ENCODE data around the gene HLA-DOA.

DNA sequence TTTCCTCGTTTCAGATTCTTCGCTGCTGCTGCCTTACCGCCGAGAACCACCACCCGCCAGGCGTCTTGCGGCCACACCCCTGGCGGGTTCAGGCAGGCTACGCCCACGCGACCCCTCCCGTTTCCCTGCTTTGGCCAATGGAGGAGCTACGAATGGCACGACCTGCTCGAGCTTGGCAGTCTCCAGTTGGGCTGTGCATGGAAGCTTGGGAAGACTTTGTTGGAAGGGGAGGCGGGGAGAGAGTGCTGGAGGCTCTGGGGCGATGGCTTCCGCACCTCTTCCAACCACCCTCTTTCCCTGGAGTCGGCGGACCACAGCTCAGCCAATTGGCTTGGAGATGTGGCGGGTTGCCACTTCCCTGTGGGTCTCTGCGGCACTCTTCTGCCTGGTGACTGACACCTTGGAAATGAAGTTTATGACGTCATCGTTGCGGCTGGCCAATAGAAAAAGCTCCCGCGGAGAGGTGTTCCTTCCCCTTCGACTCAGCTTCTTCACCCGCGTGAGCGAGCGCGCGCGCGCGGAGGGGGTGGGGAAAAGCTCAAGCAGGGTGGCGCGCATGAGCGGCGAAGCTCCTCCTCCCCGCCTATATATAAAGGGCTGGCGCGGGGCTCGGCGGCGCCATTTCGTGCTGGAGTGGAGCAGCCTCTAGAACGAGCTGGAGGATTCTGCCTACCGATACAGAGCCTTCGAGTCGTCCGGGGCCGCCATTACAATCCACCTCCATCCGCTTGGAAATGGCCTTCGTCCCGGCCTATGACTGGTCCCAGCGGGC is 37.6 kb downstream of the HLA-DOA start:
- TF ChIP-seq, protein P1, sequence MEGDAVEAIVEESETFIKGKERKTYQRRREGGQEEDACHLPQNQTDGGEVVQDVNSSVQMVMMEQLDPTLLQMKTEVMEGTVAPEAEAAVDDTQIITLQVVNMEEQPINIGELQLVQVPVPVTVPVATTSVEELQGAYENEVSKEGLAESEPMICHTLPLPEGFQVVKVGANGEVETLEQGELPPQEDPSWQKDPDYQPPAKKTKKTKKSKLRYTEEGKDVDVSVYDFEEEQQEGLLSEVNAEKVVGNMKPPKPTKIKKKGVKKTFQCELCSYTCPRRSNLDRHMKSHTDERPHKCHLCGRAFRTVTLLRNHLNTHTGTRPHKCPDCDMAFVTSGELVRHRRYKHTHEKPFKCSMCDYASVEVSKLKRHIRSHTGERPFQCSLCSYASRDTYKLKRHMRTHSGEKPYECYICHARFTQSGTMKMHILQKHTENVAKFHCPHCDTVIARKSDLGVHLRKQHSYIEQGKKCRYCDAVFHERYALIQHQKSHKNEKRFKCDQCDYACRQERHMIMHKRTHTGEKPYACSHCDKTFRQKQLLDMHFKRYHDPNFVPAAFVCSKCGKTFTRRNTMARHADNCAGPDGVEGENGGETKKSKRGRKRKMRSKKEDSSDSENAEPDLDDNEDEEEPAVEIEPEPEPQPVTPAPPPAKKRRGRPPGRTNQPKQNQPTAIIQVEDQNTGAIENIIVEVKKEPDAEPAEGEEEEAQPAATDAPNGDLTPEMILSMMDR (IDR thresholded peaks at IDR 0.05): peak in 1 of 3 experiments; percentile 4
- peak; percentile 97 to 99 for TF ChIP-seq POLR2AphosphoS5 (IDR thresholded peaks at IDR 0.05; ENCODE audit: insufficient read depth in 1 of 2, low read depth in 1 of 2)
